Erythroblast (primary cell): ENCODE results near the gene JKAMP.

ENCODE experiments used
- GATA1 ChIP-seq: IDR thresholded peaks from 2 replicates; pipeline ENCODE4 v1.6.1; 2011; ENCODE audit warnings: low read depth, mild to moderate bottlenecking, control low read depth, low read length, moderate library complexity
- POLR2A ChIP-seq: IDR thresholded peaks from 2 replicates; pipeline ENCODE4 v1.6.1; 2011; ENCODE audit warnings: mild to moderate bottlenecking, low read length

GRCh38 chr14:59474172-59474571, 10.1 kb upstream of the JKAMP start:
- TF ChIP-seq POLR2A (no peak), GATA1 (no peak)
